Stimulated activated CD8-positive, alpha-beta memory T cell treated with anti-CD3 and anti-CD28 coated beads, Interleukin-12 subunit alpha, Interleukin-12 subunit beta, amount 100 ng/mL, for 24 hours (primary cell): ENCODE data around the gene TFF1.

Source experiments
- DNase-seq: peaks from one replicate; pipeline ENCODE4 v3.0.0-alpha.2; 2020; ENCODE audit errors: extremely low read depth

The TFF1 gene

GRCh38 chr21:42362700-42363099, 3.6 kb downstream of the TFF1 start:
- DNase-seq, result no peak

DNA sequence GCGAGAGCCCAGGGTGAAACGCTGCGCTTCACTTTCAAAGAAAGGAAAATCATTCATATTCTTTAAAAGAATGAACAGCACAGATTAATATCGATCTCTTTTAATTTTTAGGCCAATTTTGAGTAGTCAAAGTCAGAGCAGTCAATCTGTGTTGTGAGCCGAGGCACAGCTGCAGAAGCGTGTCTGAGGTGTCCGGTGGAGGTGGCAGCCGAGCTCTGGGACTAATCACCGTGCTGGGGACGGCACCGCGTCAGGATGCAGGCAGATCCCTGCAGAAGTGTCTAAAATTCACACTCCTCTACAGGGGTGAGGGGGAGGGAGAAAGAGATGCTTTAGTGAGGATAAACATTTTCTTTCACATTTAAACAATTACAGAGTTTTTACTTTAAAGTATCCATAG, 4.1 kb downstream of the TFF1 start:
- DNase-seq, result no peak

GRCh38 chr21:42361286-42361685, 5.0 kb downstream of the TFF1 start:
- no peak for DNase-seq

DNA sequence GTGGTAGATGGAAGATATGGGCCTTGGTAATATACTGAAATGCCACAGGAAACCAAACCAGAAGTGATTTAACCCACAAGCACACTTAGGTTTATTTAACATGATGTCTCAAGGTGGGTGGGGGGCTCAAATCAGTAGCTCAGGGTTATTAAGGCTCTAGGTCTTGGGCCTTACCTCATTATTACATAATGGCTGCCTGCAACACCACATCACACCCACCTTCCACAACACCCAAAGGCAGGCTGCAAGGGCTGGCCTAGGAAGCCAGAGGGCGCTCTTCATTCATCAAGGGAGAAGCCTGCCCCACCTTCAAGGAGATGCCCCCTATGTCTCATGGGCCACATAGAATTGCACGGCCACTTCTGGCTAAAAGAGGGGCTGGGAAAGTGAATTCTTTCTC, 6.0 kb downstream of the TFF1 start:
- no peak for DNase-seq

DNA sequence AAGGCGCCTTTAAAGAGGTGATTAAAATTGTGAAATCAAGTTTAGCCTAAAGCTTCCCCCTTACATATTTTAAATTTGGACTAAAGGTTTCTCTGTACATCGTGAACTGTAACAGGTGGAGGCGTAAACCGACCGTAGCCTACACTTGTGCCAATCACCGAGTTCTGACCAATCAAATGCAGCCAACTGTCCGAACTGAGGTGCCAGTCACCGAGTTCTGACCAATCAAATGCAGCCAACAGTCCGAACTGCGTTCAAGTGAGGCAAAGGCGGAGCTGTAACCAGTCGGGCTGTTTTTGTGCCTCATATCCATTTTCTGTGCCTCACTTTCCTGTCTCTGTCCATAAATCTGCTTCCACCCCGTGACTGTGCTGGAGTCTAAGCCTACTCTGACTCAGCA, 7.4 kb downstream of the TFF1 start:
- no peak for DNase-seq

DNA sequence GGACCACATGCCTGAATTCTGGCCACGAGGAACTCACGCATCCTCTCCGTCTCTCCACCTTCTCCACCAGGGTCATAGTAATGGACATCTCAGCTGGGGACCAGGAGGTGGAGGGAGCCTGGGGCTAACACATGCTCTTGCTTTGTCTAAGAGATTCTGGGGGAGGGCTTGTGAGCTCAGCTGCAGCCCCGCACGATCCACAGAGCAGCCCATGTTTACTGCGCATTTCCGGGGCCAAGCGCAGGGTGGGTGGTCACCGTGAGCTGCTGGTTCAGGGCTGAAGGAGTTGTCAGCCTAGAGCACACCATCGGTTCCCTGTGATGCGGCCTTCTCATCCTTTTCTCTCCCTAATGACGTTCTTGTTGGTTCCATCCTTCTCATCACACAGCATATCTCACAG, 8.1 kb downstream of the TFF1 start:
- DNase-seq, result no peak

DNA sequence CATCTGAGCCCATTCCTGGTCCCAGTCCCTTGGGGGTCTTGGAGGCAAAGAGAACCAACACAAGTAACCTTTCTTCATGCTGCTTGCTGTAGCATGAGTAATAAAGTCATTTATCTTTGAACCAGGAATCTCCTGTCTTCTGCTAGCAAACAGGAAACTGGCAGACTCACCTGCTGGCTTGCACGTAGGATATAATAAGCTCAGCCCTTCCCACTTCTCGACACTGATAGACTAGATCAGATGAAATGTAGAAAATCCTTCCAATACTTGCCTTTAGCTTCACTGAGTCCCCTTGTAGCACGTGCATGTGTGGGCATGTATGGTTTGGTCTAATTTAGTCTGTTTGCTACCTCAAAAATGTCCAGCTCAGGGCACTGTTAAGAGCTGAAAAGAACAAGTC, 9.0 kb downstream of the TFF1 start:
- no peak for DNase-seq

- no peak for DNase-seq
Observed at GRCh38 chr21:42356650-42357049, 9.7 kb downstream of the TFF1 start.

GRCh38 chr21:42356046-42356445, 10.3 kb downstream of the TFF1 start:
- no peak for DNase-seq

GRCh38 chr21:42353623-42354022, 12.7 kb downstream of the TFF1 start:
- no peak for DNase-seq

DNA sequence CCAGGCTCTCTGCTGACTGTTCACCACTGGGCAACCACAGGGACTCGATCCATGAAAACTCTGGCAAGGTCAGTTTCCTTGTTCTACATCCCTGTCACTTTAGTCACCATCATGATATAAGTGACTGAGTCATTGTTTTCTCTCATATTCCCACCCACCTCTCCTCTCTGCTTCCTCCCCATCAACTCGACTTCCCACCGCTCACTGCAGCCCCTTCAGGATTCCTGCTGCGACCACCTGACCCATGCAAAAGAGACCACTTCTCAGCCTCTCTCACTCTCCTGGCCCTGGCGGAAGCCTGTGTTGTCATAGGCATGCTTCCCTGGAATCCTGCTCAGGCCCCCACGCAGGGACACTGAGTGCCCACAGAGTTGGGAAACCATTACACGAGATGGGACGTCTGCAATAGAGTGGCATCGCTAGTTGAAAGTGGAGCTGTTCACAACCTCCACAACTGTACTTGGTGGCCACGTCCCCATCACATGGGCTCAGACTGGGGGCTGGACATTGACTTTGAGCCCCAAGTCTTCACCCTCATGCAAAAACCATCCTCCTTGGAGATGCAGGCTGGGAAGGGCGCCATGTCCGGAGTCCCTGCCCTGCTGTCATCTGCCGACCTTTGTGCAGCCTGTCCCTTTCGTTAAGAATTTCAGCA, 13.8 kb downstream of the TFF1 start:
- DNase-seq, result no peak

DNA sequence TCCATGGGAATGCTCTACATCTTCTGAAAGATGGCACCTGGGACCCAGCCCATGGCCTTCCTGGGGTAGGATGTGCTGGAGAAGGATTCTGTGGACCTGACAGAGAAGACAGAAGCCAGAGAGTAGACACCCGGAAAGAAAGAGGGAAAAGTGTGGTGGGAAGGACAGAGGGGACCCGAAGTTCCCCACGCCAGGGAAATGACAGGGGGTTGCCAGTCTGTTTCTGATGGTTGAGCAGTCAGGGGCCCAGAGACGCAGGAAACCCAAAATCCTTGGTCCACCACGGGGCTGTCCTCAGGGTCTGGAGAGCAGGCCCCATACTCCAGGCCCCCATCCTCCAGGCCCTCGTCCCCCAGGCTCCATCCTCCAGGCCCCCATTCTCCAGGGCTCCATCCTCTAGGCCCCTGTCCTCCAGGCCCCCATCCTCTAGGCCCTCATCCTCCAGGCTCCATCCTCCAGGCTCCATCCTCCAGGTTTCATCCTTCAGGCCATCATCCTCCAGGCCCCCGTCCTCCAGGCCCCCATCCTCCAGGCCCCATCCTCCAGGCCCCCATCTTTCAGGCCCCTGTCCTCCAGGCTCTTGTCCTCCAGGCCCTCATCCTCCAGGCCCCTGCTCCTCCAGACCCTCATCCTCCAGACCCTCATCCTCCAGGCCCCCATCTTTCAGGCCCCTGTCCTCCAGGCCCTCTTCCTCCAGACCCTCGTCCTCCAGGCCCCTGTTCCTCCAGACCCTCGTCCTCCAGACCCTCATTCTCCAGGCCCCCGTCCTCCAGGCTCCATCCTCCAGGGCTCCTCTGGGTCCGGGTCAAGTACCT, 14.5 kb downstream of the TFF1 start:
- DNase-seq, result no peak

DNA sequence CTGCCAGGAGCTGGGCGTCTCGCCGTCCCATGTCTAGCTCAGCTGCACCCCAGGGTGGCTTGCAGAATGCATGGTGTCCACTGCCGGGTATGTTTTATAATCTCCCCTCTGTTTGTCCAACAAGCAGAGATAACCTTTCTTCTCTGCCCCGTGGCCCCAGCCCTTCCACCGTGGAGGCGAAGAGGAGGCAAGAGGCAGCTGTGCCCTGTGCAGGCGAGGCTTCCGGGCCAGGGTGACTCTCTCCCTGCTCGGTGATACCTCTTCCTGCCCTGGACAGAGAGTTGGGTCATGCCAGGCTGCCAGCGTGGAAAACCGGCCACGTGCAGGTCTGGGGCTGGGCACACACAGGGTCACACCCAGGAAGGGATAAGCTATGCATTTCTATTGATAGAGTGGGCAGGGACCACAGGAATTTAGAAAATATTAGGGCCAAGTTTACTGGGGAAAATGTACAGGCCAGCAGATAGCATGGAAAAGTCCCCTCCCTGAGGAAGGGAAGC, 15.4 kb downstream of the TFF1 start, which contains the start of gene TFF2:
Gene TFF2 (minus strand): TSS at position 68 of the 500 bp plus-strand sequence. CDS start 37 bp downstream, at position 31.
- DNase-seq, result no peak

DNA sequence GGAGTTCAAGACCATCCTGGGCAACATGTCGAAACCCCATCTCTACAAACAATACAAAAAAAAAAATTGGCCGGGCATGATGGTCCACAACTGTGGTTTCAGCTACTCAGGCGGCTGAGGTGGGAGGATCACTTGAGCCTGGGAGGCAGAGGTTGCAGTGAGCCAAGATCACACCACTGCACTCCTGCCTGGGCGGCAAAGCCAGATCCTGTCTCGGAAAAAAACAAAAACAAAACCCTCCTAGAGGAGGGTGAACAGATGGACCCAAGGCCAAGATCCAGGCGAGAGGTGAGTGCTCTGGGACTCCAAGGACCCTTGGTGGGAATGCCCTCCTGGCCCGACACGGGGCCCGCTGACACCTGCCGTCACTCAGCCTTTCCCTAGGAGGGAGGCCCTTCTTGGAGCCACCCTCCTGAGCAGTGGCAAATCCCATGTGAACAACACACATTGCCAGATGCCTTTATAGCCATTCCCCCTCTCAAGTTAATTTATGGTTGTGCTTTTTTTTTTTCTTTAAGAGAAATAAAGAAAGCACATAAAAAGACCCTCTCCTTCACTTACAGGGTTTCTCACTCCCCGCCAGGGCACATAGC, 15.9 kb downstream of the TFF1 start:
- no peak for DNase-seq

GRCh38 chr21:42349420-42350317, 16.7 kb downstream of the TFF1 start:
- no peak for DNase-seq

- no peak for DNase-seq
Observed at GRCh38 chr21:42348762-42349161, 17.6 kb downstream of the TFF1 start.

- DNase-seq, result no peak
Observed at GRCh38 chr21:42347601-42348327, 18.6 kb downstream of the TFF1 start.

- no peak for DNase-seq
Observed at GRCh38 chr21:42346866-42347600, 19.3 kb downstream of the TFF1 start.

- no peak for DNase-seq
Observed at GRCh38 chr21:42346441-42346840, 19.9 kb downstream of the TFF1 start.

DNA sequence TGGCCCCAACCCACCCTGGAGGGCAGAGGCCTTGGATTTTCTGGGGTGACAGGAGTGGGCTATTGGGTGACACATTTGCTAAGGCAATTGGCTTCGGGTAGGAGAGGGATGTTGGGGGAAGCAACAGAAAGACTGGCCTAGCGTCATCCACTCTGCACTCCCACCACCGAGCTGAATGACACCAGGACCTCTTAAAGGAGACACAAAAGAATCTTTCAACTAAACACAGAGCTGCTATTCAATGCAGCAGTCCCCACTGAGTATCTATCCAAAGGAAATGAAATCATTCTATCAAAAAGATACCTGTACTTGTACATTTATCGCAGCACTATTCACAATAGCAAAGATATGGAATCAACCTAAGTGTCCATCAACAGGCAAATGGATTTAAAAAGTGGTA, 21.7 kb downstream of the TFF1 start:
- DNase-seq, result no peak
